H1 (cell line): ENCODE data around the gene SLC6A2. TPM values are rescaled to one million over a fixed set of nuclear protein-coding genes. Genes with fewer than 3 reads are reported as not detected.

Source experiments
- CTCF ChIA-PET: fragments of 300-600 bp; sonication (Branson Sonifier 250); formaldehyde crosslinking; loops from one replicate; lab custom pipeline; 2021; ENCODE audit not compliant: partially characterized antibody; lab: Charles Lee
- POLR2A ChIA-PET: fragments of 300-600 bp; sonication (Branson Sonifier 250); formaldehyde crosslinking; loops from one replicate; lab custom pipeline; 2021; ENCODE audit warnings: inconsistent platforms; ENCODE audit not compliant: partially characterized antibody; lab: Charles Lee
- DNase-seq, 2 experiments: peaks; one replicate each; pipeline versions ENCODE4 v3.0.0 to v3.0.0-alpha.2; 2010 to 2022; ENCODE audit warnings: low spot score in 2 of 2, low read depth in 1 of 2, mixed read lengths in 1 of 2
- FAIRE-seq: peaks from 2 replicates; lab custom pipeline; 2011; peaks lifted over from hg19 to GRCh38; lab: Jason Lieb, UNC
- H2AFZ ChIP-seq: 2 replicates; pipeline ENCODE4 v1.8.1; 2012; ENCODE audit warnings: low read length, inconsistent platforms
- H2AK5ac ChIP-seq: 2 replicates; pipeline ENCODE4 v1.6.1; 2013; ENCODE audit warnings: low read depth, low read length
- H2BK120ac ChIP-seq: replicated peaks from 2 replicates; pipeline ENCODE3; 2013; ENCODE audit warnings: low read depth, low read length, inconsistent platforms
- H2BK12ac ChIP-seq: 2 replicates; pipeline ENCODE4 v1.6.1; 2013; ENCODE audit warnings: low read depth, low read length
- H2BK15ac ChIP-seq: 2 replicates; pipeline ENCODE4 v1.6.1; 2013; ENCODE audit warnings: low read length
- H2BK20ac ChIP-seq: 2 replicates; pipeline ENCODE4 v1.6.1; 2013; ENCODE audit warnings: low read length
- H2BK5ac ChIP-seq: 2 replicates; pipeline ENCODE4 v1.6.1; 2013; ENCODE audit warnings: low read depth, low read length
- H3K14ac ChIP-seq: 2 replicates; pipeline ENCODE4 v1.6.1; 2013; ENCODE audit warnings: inconsistent platforms; ENCODE audit not compliant: insufficient read length
- H3K18ac ChIP-seq: 2 replicates; pipeline ENCODE4 v1.6.1; 2013; ENCODE audit warnings: low read length; ENCODE audit errors: extremely low read depth
- H3K23ac ChIP-seq: 2 replicates; pipeline ENCODE4 v1.6.1; 2013; ENCODE audit warnings: inconsistent platforms; ENCODE audit not compliant: insufficient read length
- H3K23me2 ChIP-seq: 2 replicates; pipeline ENCODE4 v1.6.1; 2013; ENCODE audit warnings: low read depth, low read length
- H3K27ac ChIP-seq: 2 replicates; pipeline ENCODE4 v1.6.1; 2011; ENCODE audit warnings: low read depth, low read length, inconsistent platforms
- H3K27me3 ChIP-seq, 4 experiments: replicated peaks in 1 of 4; 1 replicate in 1 of 4; 2 replicates in 3 of 4; pipeline versions ENCODE4 v1.6.1 to v1.8.1; 2011 to 2013; ENCODE audit warnings: low read length in 3 of 4, mild to moderate bottlenecking in 3 of 4, inconsistent platforms in 2 of 4, mixed read lengths in 2 of 4, moderate library complexity in 1 of 4; ENCODE audit not compliant: control insufficient read depth in 3 of 4, insufficient read depth in 3 of 4; ENCODE audit errors: extremely low read depth in 1 of 4
- H3K36me3 ChIP-seq, 4 experiments: 2 replicates each; pipeline versions ENCODE4 v1.6.1 to v1.8.1; 2011 to 2013; ENCODE audit warnings: mild to moderate bottlenecking in 4 of 4, low read length in 3 of 4, moderate library complexity in 2 of 4, control low read depth in 1 of 4, inconsistent platforms in 1 of 4; ENCODE audit not compliant: insufficient read depth in 4 of 4, control insufficient read depth in 2 of 4
- H3K4ac ChIP-seq: replicated peaks from 2 replicates; pipeline ENCODE3; 2013; ENCODE audit warnings: low read length, low read depth, mixed read lengths, inconsistent platforms; ENCODE audit not compliant: insufficient read length
- H3K4me1 ChIP-seq, 4 experiments: replicated peaks in 1 of 4; 1 replicate in 1 of 4; 2 replicates in 3 of 4; pipeline versions ENCODE4 v1.6.1 to v1.8.1; 2011 to 2013; ENCODE audit warnings: low read length in 3 of 4, inconsistent platforms in 2 of 4, mixed read lengths in 1 of 4; ENCODE audit not compliant: insufficient read depth in 4 of 4, control insufficient read depth in 3 of 4
- H3K4me2 ChIP-seq, 2 experiments: 2 replicates each; pipeline versions ENCODE4 v1.6.1 to v1.8.1; 2011 to 2013; ENCODE audit warnings: low read depth in 2 of 2, low read length in 2 of 2, control low read depth in 1 of 2, inconsistent platforms in 1 of 2, mild to moderate bottlenecking in 1 of 2; ENCODE audit not compliant: insufficient read depth in 1 of 2
- H3K4me3 ChIP-seq, 4 experiments: fragments of 200-600, 300-600 bp in 1 of 4; sonication (generic), shearing (Covaris generic), sonication (Bioruptor Twin) in 1 of 4; 2 replicates each; pipeline versions ENCODE4 v1.5.1 to v1.8.1; 2011 to 2016; ENCODE audit warnings: low read length in 4 of 4, low read depth in 3 of 4, control low read depth in 2 of 4, inconsistent platforms in 2 of 4, mild to moderate bottlenecking in 2 of 4, mixed read lengths in 1 of 4, moderate library complexity in 1 of 4; ENCODE audit not compliant: insufficient read depth in 2 of 4; ENCODE audit errors: extremely low read depth in 1 of 4
- H3K56ac ChIP-seq: replicated peaks from 2 replicates; pipeline ENCODE3; 2013; ENCODE audit warnings: low read depth, mild to moderate bottlenecking, mixed read lengths, low read length, inconsistent platforms; ENCODE audit not compliant: insufficient read length
- H3K79me1 ChIP-seq: 2 replicates; pipeline ENCODE4 v1.6.1; 2013; ENCODE audit warnings: low read depth, low read length, control low read depth
- H3K79me2 ChIP-seq, 2 experiments: 2 replicates each; pipeline versions ENCODE4 v1.6.1 to v1.8.1; 2012 to 2013; ENCODE audit warnings: low read length in 2 of 2, mild to moderate bottlenecking in 2 of 2, inconsistent platforms in 1 of 2; ENCODE audit not compliant: insufficient read depth in 2 of 2, control insufficient read depth in 1 of 2
- H3K9ac ChIP-seq, 4 experiments: replicated peaks in 1 of 4; 1 replicate in 1 of 4; 2 replicates in 3 of 4; pipeline versions ENCODE4 v1.6.1 to v1.8.1; 2011 to 2013; ENCODE audit warnings: low read depth in 3 of 4, low read length in 3 of 4, control low read depth in 2 of 4, mild to moderate bottlenecking in 2 of 4, moderate library complexity in 2 of 4, inconsistent platforms in 1 of 4; ENCODE audit errors: extremely low read depth in 1 of 4
- H3K9me3 ChIP-seq, 2 experiments: 2 replicates each; pipeline versions ENCODE4 v1.6.1 to v1.8.1; 2012 to 2013; ENCODE audit warnings: mild to moderate bottlenecking in 2 of 2, moderate library complexity in 2 of 2, control low read depth in 1 of 2, inconsistent platforms in 1 of 2, low read depth in 1 of 2, low read length in 1 of 2, mixed read lengths in 1 of 2; ENCODE audit not compliant: insufficient read depth in 2 of 2
- H4K20me1 ChIP-seq, 2 experiments: replicated peaks in 1 of 2; 2 replicates each; pipeline versions ENCODE3 to v1.8.1; 2011 to 2013; ENCODE audit warnings: inconsistent platforms in 2 of 2, low read length in 2 of 2, mild to moderate bottlenecking in 1 of 2; ENCODE audit not compliant: insufficient read depth in 2 of 2, control insufficient read depth in 1 of 2
- H4K5ac ChIP-seq: 2 replicates; pipeline ENCODE4 v1.6.1; 2013; ENCODE audit warnings: low read length, low read depth, mixed read lengths, inconsistent platforms; ENCODE audit not compliant: insufficient read length
- H4K8ac ChIP-seq: 2 replicates; pipeline ENCODE4 v1.8.0; 2013; ENCODE audit warnings: mild to moderate bottlenecking, moderate library complexity, low read length, inconsistent platforms; ENCODE audit not compliant: insufficient read depth; ENCODE audit errors: extremely low read depth
- H4K91ac ChIP-seq: replicated peaks from 2 replicates; pipeline ENCODE3; 2013; ENCODE audit warnings: low read length, mixed read lengths, inconsistent platforms; ENCODE audit not compliant: insufficient read length
- BCL11A ChIP-seq, 2 experiments: IDR thresholded peaks; one replicate each; pipeline ENCODE4 v1.6.1; 2011; ENCODE audit warnings: low read depth in 2 of 2, low read length in 2 of 2, mild to moderate bottlenecking in 2 of 2
- BRCA1 ChIP-seq: IDR thresholded peaks from 2 replicates; pipeline ENCODE4 v1.6.1; 2012; ENCODE audit warnings: low read depth, low read length, improper control_type of control experiment
- CBX8 ChIP-seq: fragments of 300-800, 300-1000 bp; sonication (generic); IDR thresholded peaks from 2 replicates; pipeline ENCODE4 v1.7.1; 2016; ENCODE audit warnings: low read depth, low read length, borderline replicate concordance
- CTBP2 ChIP-seq: IDR thresholded peaks from 2 replicates; pipeline ENCODE4 v1.7.0; 2011; ENCODE audit warnings: borderline replicate concordance, mild to moderate bottlenecking, moderate library complexity, mixed read lengths, low read length; ENCODE audit not compliant: insufficient read depth, insufficient read length
- HDAC2 ChIP-seq, 2 experiments: fragments of 300-600 bp in 1 of 2; sonication (generic) in 1 of 2; IDR thresholded peaks; 2 replicates each; pipeline ENCODE4 v1.6.1; 2011 to 2012; ENCODE audit warnings: low read depth in 2 of 2, low read length in 2 of 2, mild to moderate bottlenecking in 2 of 2, moderate library complexity in 2 of 2, borderline replicate concordance in 1 of 2, inconsistent platforms in 1 of 2
- JUN ChIP-seq: IDR thresholded peaks from 2 replicates; pipeline ENCODE4 v1.6.1; 2011; ENCODE audit warnings: low read depth, mild to moderate bottlenecking, improper control_type of control experiment, low read length
- KDM1A ChIP-seq: fragments of 200-600, 300-600 bp; sonication (generic); IDR thresholded peaks from 2 replicates; pipeline ENCODE4 v1.7.1; 2016; ENCODE audit warnings: mild to moderate bottlenecking, low read length, borderline replicate concordance
- RBBP5 ChIP-seq: IDR thresholded peaks from 2 replicates; pipeline ENCODE4 v1.7.1; 2012; ENCODE audit warnings: low read depth, mild to moderate bottlenecking, inconsistent platforms, low read length, moderate library complexity, borderline replicate concordance
- RNF2 ChIP-seq: fragments of 200-900, 300-1000 bp; sonication (generic); IDR thresholded peaks from 2 replicates; pipeline ENCODE4 v1.7.1; 2016; ENCODE audit warnings: borderline replicate concordance, low read depth, mild to moderate bottlenecking, antibody characterized with exemption, low read length; ENCODE audit not compliant: poor library complexity, severe bottlenecking; ENCODE audit errors: missing control alignments
- RXRA ChIP-seq: IDR thresholded peaks from 2 replicates; pipeline ENCODE4 v1.6.1; 2011; ENCODE audit warnings: low read depth, mild to moderate bottlenecking, low read length, moderate library complexity; ENCODE audit not compliant: insufficient read depth
- SP4 ChIP-seq: IDR thresholded peaks from 2 replicates; pipeline ENCODE4 v1.6.1; 2012; ENCODE audit warnings: low read length, inconsistent platforms
- TAF7 ChIP-seq: optimal IDR thresholded peaks from 2 replicates; pipeline ENCODE3; 2011; ENCODE audit warnings: low read depth, mild to moderate bottlenecking, inconsistent platforms, low read length, moderate library complexity, borderline replicate concordance
- ZNF274 ChIP-seq: IDR thresholded peaks from 2 replicates; pipeline ENCODE4 v1.7.0; 2012; ENCODE audit warnings: low read length, borderline replicate concordance; ENCODE audit errors: extremely low read depth
- WGBS, 2 experiments: shearing (Covaris generic) in 1 of 2; methylation state at CpG; one replicate each; pipeline versions ENCODE4 v1.1.6 to v1.1.7; 2013 to 2015; ENCODE audit warnings: low lambda C conversion rate in 2 of 2, mixed read lengths in 2 of 2, inconsistent platforms in 1 of 2, low coverage in 1 of 2, missing lambda C conversion rate in 1 of 2; ENCODE audit not compliant: insufficient replicate concordance in 2 of 2, insufficient coverage in 1 of 2, insufficient read length in 1 of 2; ENCODE audit errors: extremely low coverage in 1 of 2, missing lambda C conversion rate in 1 of 2; 5-methylcytosine and 5-hydroxymethylcytosine counted together
- polyA plus RNA-seq, 7 experiments: library from polyadenylated mRNA; depleted of rRNA in 3 of 7; stranded (reverse) in 5 of 7; unstranded in 2 of 7; fragments of >200 nt in 5 of 7; fragments of 200-250 nt in 2 of 7; gene quantifications; 1 replicate in 5 of 7; 2 replicates in 1 of 7; 4 replicates in 1 of 7; pipeline versions ENCODE4 v1.2.1 to v1.2.3, GENCODE V29; 2011 to 2013; ENCODE audit warnings: missing spikeins in 2 of 7, mixed read lengths in 2 of 7
- total RNA-seq: library from RNA; stranded (reverse); fragmentation: NEBNext Ultra II Directional; extraction: Animal tissue kit (Norgen Biotek cat#: 25700); gene quantifications from 2 replicates; pipeline ENCODE4 v1.2.1, GENCODE V29; 2021

Gene SLC6A2
- total and polyA plus RNA-seq, 2 of the 8 experiments (the other 6 are each of a cell fraction or from before 2014, with no cell fraction given), result 0.35 TPM; not detected in 1

DNA sequence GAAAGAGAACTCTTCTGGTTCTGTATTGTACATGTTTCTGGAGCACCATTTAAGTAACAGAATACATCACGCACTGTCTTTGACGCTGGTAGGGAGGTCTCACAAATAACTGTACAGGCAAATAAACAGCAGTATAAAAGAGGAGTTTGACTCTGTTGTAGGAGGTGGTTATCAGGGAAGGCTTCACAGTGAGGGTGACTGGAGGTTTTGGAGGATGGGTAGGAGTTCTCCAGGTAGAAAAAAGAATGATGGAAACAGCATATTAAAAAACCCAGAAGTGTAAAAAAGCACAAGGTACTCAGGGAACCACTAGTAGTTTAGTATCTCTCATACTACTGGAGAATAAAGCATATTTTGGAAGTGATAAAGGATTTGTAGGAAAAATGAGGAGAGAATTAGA, 2.7 kb upstream of the SLC6A2 start:
- H2BK12ac ChIP-seq, result no peak overlapping the region
- H2BK20ac ChIP-seq, result no peak overlapping the region
- H3K56ac ChIP-seq, result no peak overlapping the region
- no peak overlapping the region for H3K27ac ChIP-seq
- H3K36me3 ChIP-seq, result no peaks in the 10 kb centered on the region
- H2BK15ac ChIP-seq, result no peak overlapping the region
- H2AFZ ChIP-seq, result no peak overlapping the region
- WGBS, 2 experiments, result 87% methylated on average over 2 of the region's 2 CpGs; no CpG with 5 or more reads in 1 of the 2 experiments
- no peak overlapping the region for H3K18ac ChIP-seq
- H4K91ac ChIP-seq, result no peak overlapping the region
- H3K9me3 ChIP-seq, result no peaks in the 10 kb centered on the region
- no peak overlapping the region for H2AK5ac ChIP-seq
- peaks cover 16% of the 10 kb centered on the region for H3K23me2 ChIP-seq
- H3K4me3 ChIP-seq, result no peak overlapping the region
- peaks cover 0 to 3% (median 1%) of the 10 kb centered on the region in 4 experiments; a peak in 4 of 7 replicates for H3K4me1 ChIP-seq
- no peak overlapping the region for H2BK5ac ChIP-seq
- no peak overlapping the region for H3K14ac ChIP-seq
- FAIRE-seq (no peak), DNase-seq (no peak)
- H4K5ac ChIP-seq, result no peak overlapping the region
- H3K4ac ChIP-seq, result no peak overlapping the region
- H3K23ac ChIP-seq, result no peak overlapping the region
- CTCF ChIA-PET, result no interaction called here
- H4K8ac ChIP-seq, result no peak overlapping the region
- H3K4me2 ChIP-seq, result no peak overlapping the region
- no peak overlapping the region for H2BK120ac ChIP-seq
- no peaks in the 10 kb centered on the region for H3K79me1 ChIP-seq
- peaks cover 38 to 65% (median 50%) of the 10 kb centered on the region in 4 experiments for H3K27me3 ChIP-seq
- POLR2A ChIA-PET, result no interaction called here
- TF ChIP-seq SP4, result no peak
- no peak for TF ChIP-seq TAF7
- TF ChIP-seq BRCA1, result no peak
- TF ChIP-seq RXRA, result no peak
- TF ChIP-seq RNF2, result no peak
- no peak for TF ChIP-seq ZNF274
- TF ChIP-seq JUN, result no peak
- no peak for TF ChIP-seq HDAC2 (IDR thresholded peaks at IDR 0.05; ENCODE audit: borderline replicate concordance in 1 of 2, low read depth in 2 of 2, low read length in 2 of 2)
- TF ChIP-seq RBBP5, result no peak
- TF ChIP-seq CBX8, result no peak
- TF ChIP-seq KDM1A, result no peak
- no peak for TF ChIP-seq CTBP2
- no peak for TF ChIP-seq BCL11A (IDR thresholded peaks at IDR 0.05; ENCODE audit: low read depth in 2 of 2, low read length in 2 of 2)
- no peak overlapping the region for H3K9ac ChIP-seq
- H4K20me1 ChIP-seq, result peaks cover 0 to 3% of the 10 kb centered on the region in 2 experiments
- no peaks in the 10 kb centered on the region for H3K79me2 ChIP-seq
